Measurements from ENCODE around the gene FAF1. TPM values are rescaled to one million over a fixed set of nuclear protein-coding genes. Genes with fewer than 3 reads are reported as not detected.

The FAF1 gene
- total RNA-seq, 2 donors from 2014 or later = 48.8 to 52.6 TPM

GRCh38 chr1:50422946-50423669, 537.0 kb downstream of the FAF1 start, which contains the start of gene DMRTA2:
DMRTA2 (minus strand) TSS chr1:50423443; CDS start chr1:50421536, 1,907 bp downstream.
- ATAC-seq (peak; percentile 60), DNase-seq (no peak)
- intact Hi-C loops (cut with DNase I, micrococcal nuclease) = no loop called here

GRCh38 chr1:50422675-50422945, 537.5 kb downstream of the FAF1 start:
- ATAC-seq (no peak), DNase-seq (no peak)
- intact Hi-C loops (cut with DNase I, micrococcal nuclease) = no loop called here

GRCh38 chr1:50421768-50422674, 538.0 kb downstream of the FAF1 start:
- DNase-seq = no peak
- intact Hi-C loops (cut with DNase I, micrococcal nuclease) = no loop called here
- ATAC-seq = no peak

- no peak for DNase-seq
- ATAC-seq = no peak
- intact Hi-C loops (cut with DNase I, micrococcal nuclease) = no loop called here
These were observed 538.7 kb downstream of the FAF1 start for GRCh38 chr1:50421366-50421748.

- intact Hi-C loops (cut with DNase I, micrococcal nuclease) = no loop called here
- DNase-seq (no peak), ATAC-seq (no peak)
These were observed 539.2 kb downstream of the FAF1 start for GRCh38 chr1:50420689-50421365.

GRCh38 chr1:50419907-50420677, 540.0 kb downstream of the FAF1 start:
- no peak for ATAC-seq
- DNase-seq = no peak
- intact Hi-C loops (cut with DNase I, micrococcal nuclease) = no loop called here

- intact Hi-C loops (cut with DNase I, micrococcal nuclease) = no loop called here
- ATAC-seq = peak; percentile 63
- no peak for DNase-seq
These were observed 540.7 kb downstream of the FAF1 start for GRCh38 chr1:50419192-50419906.

GRCh38 chr1:50418600-50419109, 541.4 kb downstream of the FAF1 start:
- ATAC-seq (peak; percentile 17), DNase-seq (no peak)
- intact Hi-C loops (cut with DNase I, micrococcal nuclease) = no loop called here

- intact Hi-C loops (cut with DNase I, micrococcal nuclease) = no loop called here
- DNase-seq (no peak), ATAC-seq (no peak)
These were observed 542.0 kb downstream of the FAF1 start for GRCh38 chr1:50417946-50418599.

- ATAC-seq = no peak
- no peak for DNase-seq
- intact Hi-C loops (cut with DNase I, micrococcal nuclease) = no loop called here
These were observed 542.6 kb downstream of the FAF1 start for GRCh38 chr1:50417507-50417906.

GRCh38 chr1:50416553-50417453, 543.3 kb downstream of the FAF1 start:
- intact Hi-C loops (cut with DNase I, micrococcal nuclease) = no loop called here
- ATAC-seq = no peak

GRCh38 chr1:50416150-50416527, 543.9 kb downstream of the FAF1 start:
- DNase-seq = no peak
- no peak for ATAC-seq
- intact Hi-C loops (cut with DNase I, micrococcal nuclease) = no loop called here

More at GRCh38 chr1:50416553-50417453, 543.3 kb downstream of the FAF1 start:
- no peak for DNase-seq

- DNase-seq = no peak
- ATAC-seq = no peak
- intact Hi-C loops (cut with DNase I, micrococcal nuclease) = no loop called here
These were observed 544.6 kb downstream of the FAF1 start for GRCh38 chr1:50415235-50416149.

GRCh38 chr1:50414853-50415234, 545.2 kb downstream of the FAF1 start:
- no peak for DNase-seq
- ATAC-seq = no peak
- intact Hi-C loops (cut with DNase I, micrococcal nuclease) = no loop called here

- ATAC-seq (no peak), DNase-seq (no peak)
- intact Hi-C loops (cut with DNase I, micrococcal nuclease) = no loop called here
These were observed 547.1 kb downstream of the FAF1 start for GRCh38 chr1:50412813-50413476.
